ENCODE results near the gene FKBP8.

DNA sequence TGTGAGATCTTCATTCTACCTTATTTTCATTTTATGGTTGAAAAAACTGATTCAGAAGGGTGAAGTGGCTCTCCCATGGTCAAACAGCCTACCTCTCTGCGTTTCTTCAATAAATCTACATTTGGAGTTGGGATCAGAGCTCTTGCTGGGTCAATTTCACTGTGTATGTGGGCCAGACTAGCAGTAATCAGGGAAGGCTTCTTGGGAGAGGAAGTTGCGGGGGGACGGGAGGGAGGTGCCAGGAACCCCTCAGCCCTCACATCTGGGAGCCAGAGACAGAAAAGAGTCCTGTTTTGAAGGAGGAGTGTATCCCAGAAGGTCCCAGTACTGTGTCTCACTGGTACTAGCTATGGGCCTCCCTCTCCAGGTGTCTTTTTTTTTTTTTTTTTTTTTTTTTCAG, 15.2 kb upstream of the FKBP8 start:
- TF ChIP-seq, protein P1, sequence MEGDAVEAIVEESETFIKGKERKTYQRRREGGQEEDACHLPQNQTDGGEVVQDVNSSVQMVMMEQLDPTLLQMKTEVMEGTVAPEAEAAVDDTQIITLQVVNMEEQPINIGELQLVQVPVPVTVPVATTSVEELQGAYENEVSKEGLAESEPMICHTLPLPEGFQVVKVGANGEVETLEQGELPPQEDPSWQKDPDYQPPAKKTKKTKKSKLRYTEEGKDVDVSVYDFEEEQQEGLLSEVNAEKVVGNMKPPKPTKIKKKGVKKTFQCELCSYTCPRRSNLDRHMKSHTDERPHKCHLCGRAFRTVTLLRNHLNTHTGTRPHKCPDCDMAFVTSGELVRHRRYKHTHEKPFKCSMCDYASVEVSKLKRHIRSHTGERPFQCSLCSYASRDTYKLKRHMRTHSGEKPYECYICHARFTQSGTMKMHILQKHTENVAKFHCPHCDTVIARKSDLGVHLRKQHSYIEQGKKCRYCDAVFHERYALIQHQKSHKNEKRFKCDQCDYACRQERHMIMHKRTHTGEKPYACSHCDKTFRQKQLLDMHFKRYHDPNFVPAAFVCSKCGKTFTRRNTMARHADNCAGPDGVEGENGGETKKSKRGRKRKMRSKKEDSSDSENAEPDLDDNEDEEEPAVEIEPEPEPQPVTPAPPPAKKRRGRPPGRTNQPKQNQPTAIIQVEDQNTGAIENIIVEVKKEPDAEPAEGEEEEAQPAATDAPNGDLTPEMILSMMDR (IDR thresholded peaks at IDR 0.05): no peak
- TF ChIP-seq POLR2AphosphoS5 (IDR thresholded peaks at IDR 0.05) (no peak), POLR2A (IDR thresholded peaks at IDR 0.05) (no peak)

Measured in transverse colon (tissue), 4 donors.